Activated CD8-positive, alpha-beta memory T cell treated with anti-CD3 and anti-CD28 coated beads, Interleukin-2, amount 50 U/mL, for 4 hours (primary cell): ENCODE results near the gene ETFA.

Experiments
- DNase-seq: peaks from one replicate; pipeline ENCODE4 v3.0.0-alpha.2; 2020

ETFA gene

GRCh38 chr15:76168237-76168984, 142.9 kb downstream of the ETFA start:
- DNase-seq, result no peak

GRCh38 chr15:76165951-76166350, 145.3 kb downstream of the ETFA start:
- DNase-seq, result no peak
